Posterior vena cava (tissue), 2 donors: ENCODE measurements around the gene CYP4F8. TPM values are rescaled to one million over a fixed set of nuclear protein-coding genes. Genes with fewer than 3 reads are reported as not detected.
"Not testable (repeated sequence)": the region's sequence is repeated elsewhere in the genome, so short reads cannot be mapped to it uniquely, and the experiment has no call there.

Experiments
- DNase-seq: peaks from one replicate; pipeline ENCODE4 v3.0.0-alpha.2; 2020; ENCODE audit warnings: low spot score
- intact Hi-C, 2 donors: fragments of 100-400 bp; cut with DNase I; formaldehyde crosslinking; loops; one replicate each; pipeline versions ENCODE4 v1.14.1 to v1.14.2; 2022 to 2023
- total RNA-seq, 2 donors: library from RNA; stranded (reverse); fragmentation: NEBNext Ultra II Directional; extraction: Animal tissue kit (Norgen Biotek cat#: 25700); gene quantifications; one replicate each; pipeline ENCODE4 v1.2.1, GENCODE V29; 2021
- donor health status: DM: yes; HTN: yes; CAD: no.
- donor health status: DM: yes; HTN: yes; CAD: no.

Gene CYP4F8
- total RNA-seq, 2 donors from 2014 or later: not detected

GRCh38 chr19:15673176-15673654 is 58.2 kb downstream of the CYP4F8 start:
- no peak for DNase-seq
- intact Hi-C loops: no loop called here

GRCh38 chr19:15675560-15675959 is 60.5 kb downstream of the CYP4F8 start:
- no peak for DNase-seq
- intact Hi-C loops: no loop called here

- intact Hi-C loops: no loop called here
- DNase-seq: no peak
These were observed 64.1 kb downstream of the CYP4F8 start for GRCh38 chr19:15679089-15679488.

GRCh38 chr19:15679865-15680264 is 64.8 kb downstream of the CYP4F8 start:
- DNase-seq, intact Hi-C loops: not testable (repeated sequence)

Other genes with a start within 250 kb of the CYP4F8 start
- 10 to 100 TPM; 24.2 to 33.6 TPM for gene AKAP8, start 235.4 kb upstream of the CYP4F8 start, total RNA-seq
- 10 to 100 TPM; 52.6 to 65.7 TPM for gene AKAP8L, start 196.2 kb upstream of the CYP4F8 start, total RNA-seq
- 10 to 100 TPM; 33.2 to 44.2 TPM for gene WIZ, start 165.3 kb upstream of the CYP4F8 start, total RNA-seq
- gene RASAL3, start 150.7 kb upstream of the CYP4F8 start, total RNA-seq: 1 to 10 TPM; 2.3 to 3.7 TPM
- not detected for gene PGLYRP2, start 135.7 kb upstream of the CYP4F8 start, total RNA-seq
- not detected for gene CYP4F22, start 106.7 kb upstream of the CYP4F8 start, total RNA-seq
- under 1 TPM; 0.29 to 0.79 TPM for gene CYP4F3, start 25.7 kb downstream of the CYP4F8 start, total RNA-seq
- 1 to 10 TPM; 2.6 to 7.6 TPM for gene CYP4F12, start 57.9 kb downstream of the CYP4F8 start, total RNA-seq
- gene OR10H2, start 112.8 kb downstream of the CYP4F8 start, total RNA-seq: not detected
- not detected for gene OR10H3, start 122.8 kb downstream of the CYP4F8 start, total RNA-seq
- gene OR10H5, start 172.4 kb downstream of the CYP4F8 start, total RNA-seq: not detected
- under 1 TPM; 0.05 to 0.09 TPM for gene OR10H1, start 200.4 kb downstream of the CYP4F8 start, total RNA-seq